ENCODE results near the gene BDKRB2. TPM values are rescaled to one million over a fixed set of nuclear protein-coding genes. Genes with fewer than 3 reads are reported as not detected.

BDKRB2 gene
- total RNA-seq, 1 donor from 2014 or later: 0.70 TPM

GRCh38 chr14:96167224-96168148 is 37.2 kb upstream of the BDKRB2 start:
- peaks cover 5% of the 10 kb centered on the region for H3K27me3 ChIP-seq (ENCODE audit: insufficient read depth, low read length)
- no peaks in the 10 kb centered on the region for H3K36me3 ChIP-seq (ENCODE audit: insufficient read depth, low read length)
- Mint-ChIP-seq H3K27me3 (ENCODE audit: low read depth, unreplicated experiment) (peaks cover 43% of the 10 kb centered on the region), H3K36me3 (ENCODE audit: low read depth, unreplicated experiment) (no peaks in the 10 kb centered on the region), H3K4me1 (ENCODE audit: low read depth, unreplicated experiment) (peaks cover 2% of the 10 kb centered on the region), H3K27ac (ENCODE audit: unreplicated experiment) (no peak overlapping the region), H3K9me3 (ENCODE audit: unreplicated experiment) (peaks cover 3% of the 10 kb centered on the region), H3K4me3 (ENCODE audit: unreplicated experiment) (no peak overlapping the region)
- no peaks in the 10 kb centered on the region for H3K79me2 ChIP-seq (ENCODE audit: insufficient read depth, low read length)
- DNase-seq (ENCODE audit: low read depth): peak; percentile 71
- no peak overlapping the region for H2AFZ ChIP-seq (ENCODE audit: low read depth, low read length)
- no peak overlapping the region for H3K9ac ChIP-seq (ENCODE audit: low read length)
- peaks cover 5% of the 10 kb centered on the region for H3K4me1 ChIP-seq (ENCODE audit: insufficient read depth, low read length)
- H3K4me3 ChIP-seq (ENCODE audit: insufficient read depth, low read depth, low read length): no peak overlapping the region
- H4K20me1 ChIP-seq (ENCODE audit: insufficient read depth, low read length): no peaks in the 10 kb centered on the region
- no peak overlapping the region for H3K4me2 ChIP-seq (ENCODE audit: low read length)
- no peak for TF ChIP-seq CTCF (IDR thresholded peaks at IDR 0.05; ENCODE audit: insufficient read depth, low read depth, low read length)
- TF ChIP-seq EZH2 (IDR thresholded peaks at IDR 0.05; ENCODE audit: insufficient read depth, low read length): no peak
- no peaks in the 10 kb centered on the region for H3K9me3 ChIP-seq (ENCODE audit: insufficient read depth, low read depth, low read length)
- FAIRE-seq: peak; percentile 88
- H3K27ac ChIP-seq (ENCODE audit: low read depth, low read length): no peak overlapping the region

DNA sequence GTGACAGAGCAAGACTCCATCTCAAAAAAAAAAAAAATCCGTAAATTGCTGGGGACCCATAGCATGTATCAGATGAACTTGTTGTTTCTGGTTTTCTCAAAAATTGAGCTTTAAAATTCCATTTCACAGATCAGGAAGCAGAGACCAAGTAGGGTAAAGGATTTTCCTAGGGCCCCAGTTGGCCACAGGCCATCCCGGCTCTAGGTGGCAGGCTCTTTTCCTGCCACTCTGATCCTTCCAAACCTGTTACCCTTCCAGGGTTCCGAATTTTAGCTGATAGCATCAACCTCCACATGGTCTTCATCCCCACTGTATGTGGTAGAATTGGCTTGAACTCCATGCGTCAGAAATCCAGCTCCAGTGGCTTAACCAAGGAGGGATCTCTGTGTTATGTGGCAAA is 36.1 kb upstream of the BDKRB2 start:
- H3K4me3 ChIP-seq (ENCODE audit: insufficient read depth, low read depth, low read length): no peak overlapping the region
- TF ChIP-seq EZH2 (IDR thresholded peaks at IDR 0.05; ENCODE audit: insufficient read depth, low read length): no peak
- no peak for TF ChIP-seq CTCF (IDR thresholded peaks at IDR 0.05; ENCODE audit: insufficient read depth, low read depth, low read length)
- Mint-ChIP-seq H3K36me3 (ENCODE audit: low read depth, unreplicated experiment) (no peaks in the 10 kb centered on the region), H3K4me1 (ENCODE audit: low read depth, unreplicated experiment) (no peaks in the 10 kb centered on the region), H3K27ac (ENCODE audit: unreplicated experiment) (no peak overlapping the region), H3K9me3 (ENCODE audit: unreplicated experiment) (peaks cover 3% of the 10 kb centered on the region), H3K4me3 (ENCODE audit: unreplicated experiment) (no peak overlapping the region), H3K27me3 (ENCODE audit: low read depth, unreplicated experiment) (peaks cover 54% of the 10 kb centered on the region)
- no peak for DNase-seq (ENCODE audit: low read depth)
- H3K9me3 ChIP-seq (ENCODE audit: insufficient read depth, low read depth, low read length): no peaks in the 10 kb centered on the region
- no peaks in the 10 kb centered on the region for H3K79me2 ChIP-seq (ENCODE audit: insufficient read depth, low read length)
- H3K27me3 ChIP-seq (ENCODE audit: insufficient read depth, low read length): peaks cover 5% of the 10 kb centered on the region
- H3K4me1 ChIP-seq (ENCODE audit: insufficient read depth, low read length): no peaks in the 10 kb centered on the region
- H2AFZ ChIP-seq (ENCODE audit: low read depth, low read length): no peak overlapping the region
- no peaks in the 10 kb centered on the region for H3K36me3 ChIP-seq (ENCODE audit: insufficient read depth, low read length)
- FAIRE-seq: no peak
- no peaks in the 10 kb centered on the region for H4K20me1 ChIP-seq (ENCODE audit: insufficient read depth, low read length)
- H3K9ac ChIP-seq (ENCODE audit: low read length): no peak overlapping the region
- H3K4me2 ChIP-seq (ENCODE audit: low read length): no peak overlapping the region
- H3K27ac ChIP-seq (ENCODE audit: low read depth, low read length): no peak overlapping the region

Data from astrocyte (in vitro differentiated cells and primary cell).